Activated T-cell treated with anti-CD3 and anti-CD28 coated beads for 24 hours (primary cell): ENCODE measurements around the gene SERTAD2.

Experiments
- DNase-seq: peaks from one replicate; pipeline ENCODE4 v3.0.0-alpha.2; 2020; ENCODE audit warnings: low read depth

The SERTAD2 gene

GRCh38 chr2:64649013-64649484, 4.7 kb downstream of the SERTAD2 start:
- no peak for DNase-seq

GRCh38 chr2:64646007-64646880, 7.5 kb downstream of the SERTAD2 start:
- DNase-seq, result peak; percentile 76

- peak; percentile 41 for DNase-seq
Measured at GRCh38 chr2:64644458-64645382, 9.0 kb downstream of the SERTAD2 start.

GRCh38 chr2:64643838-64644457, 9.8 kb downstream of the SERTAD2 start:
- DNase-seq, result no peak

GRCh38 chr2:64641599-64641998, 12.1 kb downstream of the SERTAD2 start:
- no peak for DNase-seq

GRCh38 chr2:64640153-64641044, 13.3 kb downstream of the SERTAD2 start:
- no peak for DNase-seq

- no peak for DNase-seq
Measured at GRCh38 chr2:64639691-64640090, 14.0 kb downstream of the SERTAD2 start.

GRCh38 chr2:64638502-64639120, 15.1 kb downstream of the SERTAD2 start:
- DNase-seq, result no peak

- DNase-seq, result no peak
Measured at GRCh38 chr2:64637931-64638330, 15.8 kb downstream of the SERTAD2 start.

- DNase-seq, result no peak
Measured at GRCh38 chr2:64637000-64637635, 16.6 kb downstream of the SERTAD2 start.

GRCh38 chr2:64635976-64636911, 17.5 kb downstream of the SERTAD2 start:
- no peak for DNase-seq

GRCh38 chr2:64634345-64635267, 19.1 kb downstream of the SERTAD2 start:
- DNase-seq, result no peak

GRCh38 chr2:64632835-64633819, 20.6 kb downstream of the SERTAD2 start:
- DNase-seq, result no peak

GRCh38 chr2:64631771-64632170, 21.9 kb downstream of the SERTAD2 start:
- no peak for DNase-seq

GRCh38 chr2:64630752-64631151, 23.0 kb downstream of the SERTAD2 start:
- DNase-seq, result no peak

GRCh38 chr2:64629875-64630274, 23.8 kb downstream of the SERTAD2 start:
- no peak for DNase-seq

GRCh38 chr2:64629329-64629781, 24.4 kb downstream of the SERTAD2 start:
- no peak for DNase-seq
